Right lobe of liver (tissue), 6 donors: ENCODE results near the gene SMCO3. TPM values are rescaled to one million over a fixed set of nuclear protein-coding genes. Genes with fewer than 3 reads are reported as not detected.
A peak's percentile ranks its signal among the peaks of the same experiment; 100 is the strongest.

ENCODE experiments used
- ATAC-seq, 4 donors: fragments of 200-7000 bp; cut with Tn5 transposase; one replicate each; pipeline ENCODE4 v1.9.1; 2020; ENCODE audit warnings: mild to moderate bottlenecking in 4 of 4, moderate library complexity in 4 of 4
- DNase-seq, 3 donors: peaks; one replicate each; pipeline ENCODE4 v3.0.0-alpha.2; 2020
- H3K27ac ChIP-seq, 3 donors: fragments of 200-600 bp; one replicate each; pipeline ENCODE4 v1.8.0; 2022
- H3K27me3 ChIP-seq, 2 donors: fragments of 200-600 bp; one replicate each; pipeline ENCODE4 v1.8.0; 2022
- H3K36me3 ChIP-seq, 4 donors: fragments of 200-600 bp; sonication (generic) in 1 of 4; one replicate each; pipeline versions ENCODE4 v1.5.1 to v1.8.0; 2017 to 2022; ENCODE audit warnings: control low read depth in 1 of 4
- H3K4me1 ChIP-seq, 4 donors: fragments of 200-600 bp; sonication (generic) in 1 of 4; one replicate each; pipeline versions ENCODE4 v1.5.1 to v1.8.0; 2017 to 2022; ENCODE audit warnings: control low read depth in 1 of 4
- H3K4me3 ChIP-seq, 3 donors: fragments of 200-600 bp; one replicate each; pipeline ENCODE4 v1.8.0; 2022
- H3K9me3 ChIP-seq, 4 donors: fragments of 200-600 bp; sonication (generic) in 1 of 4; one replicate each; pipeline versions ENCODE4 v1.5.1 to v1.8.0; 2017 to 2022; ENCODE audit warnings: control low read depth in 1 of 4
- CTCF ChIP-seq, 4 donors: fragments of 200-600 bp in 3 of 4; fragments of 450-650 bp in 1 of 4; IDR thresholded peaks; one replicate each; pipeline versions ENCODE4 v1.5.1 to v1.8.0; 2016 to 2022; ENCODE audit warnings: antibody characterized with exemption in 4 of 4, mild to moderate bottlenecking in 2 of 4
- POLR2A ChIP-seq: fragments of 450-650 bp; IDR thresholded peaks from one replicate; pipeline ENCODE4 v1.6.1; 2017; ENCODE audit warnings: antibody characterized with exemption, mild to moderate bottlenecking
- WGBS: methylation state at CpG from one replicate; pipeline ENCODE4 v1.1.6; 2018; ENCODE audit warnings: low coverage, low lambda C conversion rate; ENCODE audit not compliant: insufficient coverage; ENCODE audit errors: missing lambda C conversion rate; 5-methylcytosine and 5-hydroxymethylcytosine counted together
- intact Hi-C, 2 donors: fragments of 100-400 bp; cut with DNase I; formaldehyde crosslinking; loops; one replicate each; pipeline versions ENCODE4 v1.11.2 to v1.14.1; 2022
- total RNA-seq, 6 experiments: library from RNA; depleted of rRNA in 2 of 6; stranded (reverse); fragments of >200 nt in 2 of 6; fragmentation: NEBNext Ultra II Directional in 3 of 6; extraction: Animal tissue kit (Norgen Biotek cat#: 25700) in 3 of 6; gene quantifications; one replicate each; pipeline versions ENCODE4 v1.1.0 to v1.2.4, GENCODE V29; 2016 to 2023
- donor health status: DM: no; HTN: yes; CAD: no.
- donor health status: DM: no; HTN: no; CAD: no.
- donor health status: DM: no; HTN: no; CAD: no.
- donor health status: DM: no; HTN: yes; CAD: no.
- donor health status: DM: no; HTN: yes; CAD: no.

The SMCO3 gene
- total RNA-seq, 6 experiments from 2014 or later, result 0.24 to 0.68 (median 0.40) TPM; not detected in 1

- H3K4me1 ChIP-seq, result peaks cover 0 to 36% (median 10%) of the 10 kb centered on the region in 4 donors
- no peak for TF ChIP-seq POLR2A
- TF ChIP-seq CTCF (IDR thresholded peaks at IDR 0.05), result no peak
- H3K27ac ChIP-seq, result peak overlapping the region; percentile 83 to 94 (median 91)
- H3K9me3 ChIP-seq, result no peaks in the 10 kb centered on the region
- DNase-seq (no peak), ATAC-seq (peak; percentile 57 to 69 (median 65))
- peak overlapping the region; percentile 40 to 64 (median 59) for H3K4me3 ChIP-seq
- H3K27me3 ChIP-seq, result no peaks in the 10 kb centered on the region
- intact Hi-C loops, result loop anchor here (5.0 to 10.0 kb wide), 2 partner anchors 70 to 152 kb away; a partner anchor contains a TSS
- WGBS, result 7% methylated on average over 3 of the region's 3 CpGs
- H3K36me3 ChIP-seq, result peaks cover 0 to 18% (median 5%) of the 10 kb centered on the region in 4 donors
Observed at GRCh38 chr12:14842315-14842714, 28.3 kb upstream of the SMCO3 start.

DNA sequence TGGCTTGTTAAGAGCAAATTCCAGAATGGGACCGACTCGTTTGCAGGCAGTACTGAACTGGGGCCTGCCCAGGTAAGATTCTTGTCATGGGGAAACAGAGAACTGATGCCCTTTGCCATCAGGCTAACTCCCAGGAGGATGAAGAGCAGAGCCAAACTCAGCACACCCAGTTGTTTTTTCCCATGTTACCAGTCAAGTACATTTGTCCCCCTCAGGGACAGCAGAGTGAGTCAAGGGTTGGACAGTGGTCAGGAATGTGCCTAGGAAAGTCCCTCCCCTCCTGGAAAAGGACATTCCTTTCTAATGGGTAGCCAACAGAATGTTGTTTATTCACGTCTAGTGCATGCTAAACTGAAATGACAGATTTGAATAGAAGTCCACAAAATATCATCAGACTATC, 27.8 kb upstream of the SMCO3 start:
- DNase-seq (peak; percentile 62 to 87 (median 68)), ATAC-seq (peak; percentile 78 to 88 (median 84))
- Histone ChIP-seq H3K27ac (peak overlapping the region; percentile 83 to 94 (median 91)), H3K4me3 (peak overlapping the region; percentile 40 to 64 (median 59)), H3K4me1 (peaks cover 0 to 39% (median 14%) of the 10 kb centered on the region in 4 donors), H3K36me3 (peaks cover 0 to 18% (median 5%) of the 10 kb centered on the region in 4 donors), H3K27me3 (no peaks in the 10 kb centered on the region), H3K9me3 (no peaks in the 10 kb centered on the region)
- intact Hi-C loops, result loop anchor here (5.0 to 10.0 kb wide), 2 partner anchors 69 to 153 kb away; a partner anchor contains a TSS
- peak; percentile 65 for TF ChIP-seq POLR2A
- TF ChIP-seq CTCF (IDR thresholded peaks at IDR 0.05), result no peak
- 6% methylated on average over 3 of the region's 3 CpGs for WGBS

GRCh38 chr12:14840616-14841015, 26.6 kb upstream of the SMCO3 start:
- WGBS, result 61% methylated on average over 3 of the region's 4 CpGs
- ATAC-seq, result peak in 3 of 4 donors; percentile 26 to 36 (median 35)
- Histone ChIP-seq H3K27ac (peak overlapping the region; percentile 57 to 94 (median 91)), H3K36me3 (peaks cover 0 to 18% (median 5%) of the 10 kb centered on the region in 4 donors), H3K27me3 (no peaks in the 10 kb centered on the region), H3K4me3 (peak overlapping the region in 2 of 3 donors; percentile 59 to 64), H3K4me1 (peaks cover 0 to 39% (median 17%) of the 10 kb centered on the region in 4 donors), H3K9me3 (no peaks in the 10 kb centered on the region)
- peak; percentile 15 for TF ChIP-seq POLR2A
- TF ChIP-seq CTCF (IDR thresholded peaks at IDR 0.05), result no peak
- intact Hi-C loops, result loop anchor here (5.0 to 10.0 kb wide), 2 partner anchors 68 to 154 kb away; a partner anchor contains a TSS
- no peak for DNase-seq

DNA sequence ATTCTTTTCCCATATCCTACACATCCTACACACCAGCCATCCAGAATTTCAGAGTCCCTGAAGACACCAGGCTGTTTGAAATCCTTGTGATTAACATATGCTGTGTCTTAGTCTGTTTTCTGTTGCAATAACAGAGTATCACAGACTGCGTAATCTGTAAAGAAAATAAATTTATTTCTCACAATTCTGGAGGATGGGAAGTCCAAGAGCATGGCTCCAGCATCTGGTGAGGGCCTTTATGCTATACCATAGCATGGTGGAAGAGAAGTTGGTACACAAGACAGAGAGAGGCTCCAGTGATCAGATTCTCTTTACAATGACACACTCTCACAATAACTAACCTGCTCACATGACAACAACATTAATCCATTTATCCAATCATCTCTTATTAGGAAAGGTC, 25.3 kb upstream of the SMCO3 start:
- 100% methylated on average over 1 of the region's 1 CpG for WGBS
- intact Hi-C loops, result no loop called here
- no peak overlapping the region for H3K4me3 ChIP-seq
- no peak overlapping the region for H3K27ac ChIP-seq
- peaks cover 0 to 18% (median 5%) of the 10 kb centered on the region in 4 donors for H3K36me3 ChIP-seq
- peaks cover 0 to 38% (median 19%) of the 10 kb centered on the region in 4 donors for H3K4me1 ChIP-seq
- ATAC-seq, result no peak
- H3K9me3 ChIP-seq, result no peaks in the 10 kb centered on the region
- no peaks in the 10 kb centered on the region for H3K27me3 ChIP-seq
- TF ChIP-seq CTCF (IDR thresholded peaks at IDR 0.05), result no peak
- TF ChIP-seq POLR2A, result no peak
- DNase-seq, result no peak
